ENCODE measurements around the gene NXNL1.

NXNL1 gene

DNA sequence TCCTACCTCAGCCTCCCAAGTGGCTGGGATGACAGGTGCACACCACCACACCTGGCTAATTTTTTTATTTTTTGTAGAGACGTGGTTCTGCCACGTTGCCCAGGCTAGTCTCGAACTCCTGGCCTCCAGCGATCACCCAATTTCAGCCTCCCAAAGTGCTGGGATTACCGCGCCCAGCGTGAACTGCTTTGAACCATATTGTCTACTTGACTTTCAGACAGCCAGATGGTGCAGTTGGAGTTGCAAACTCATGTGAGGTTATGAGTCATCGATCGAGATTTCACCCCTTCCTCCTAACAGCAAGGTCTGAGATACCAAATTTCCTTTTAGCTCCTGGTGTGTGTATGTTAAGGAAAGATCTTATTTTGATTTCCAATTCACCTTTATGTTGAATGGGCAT, 12.3 kb upstream of the NXNL1 start:
- TF ChIP-seq, protein P1, sequence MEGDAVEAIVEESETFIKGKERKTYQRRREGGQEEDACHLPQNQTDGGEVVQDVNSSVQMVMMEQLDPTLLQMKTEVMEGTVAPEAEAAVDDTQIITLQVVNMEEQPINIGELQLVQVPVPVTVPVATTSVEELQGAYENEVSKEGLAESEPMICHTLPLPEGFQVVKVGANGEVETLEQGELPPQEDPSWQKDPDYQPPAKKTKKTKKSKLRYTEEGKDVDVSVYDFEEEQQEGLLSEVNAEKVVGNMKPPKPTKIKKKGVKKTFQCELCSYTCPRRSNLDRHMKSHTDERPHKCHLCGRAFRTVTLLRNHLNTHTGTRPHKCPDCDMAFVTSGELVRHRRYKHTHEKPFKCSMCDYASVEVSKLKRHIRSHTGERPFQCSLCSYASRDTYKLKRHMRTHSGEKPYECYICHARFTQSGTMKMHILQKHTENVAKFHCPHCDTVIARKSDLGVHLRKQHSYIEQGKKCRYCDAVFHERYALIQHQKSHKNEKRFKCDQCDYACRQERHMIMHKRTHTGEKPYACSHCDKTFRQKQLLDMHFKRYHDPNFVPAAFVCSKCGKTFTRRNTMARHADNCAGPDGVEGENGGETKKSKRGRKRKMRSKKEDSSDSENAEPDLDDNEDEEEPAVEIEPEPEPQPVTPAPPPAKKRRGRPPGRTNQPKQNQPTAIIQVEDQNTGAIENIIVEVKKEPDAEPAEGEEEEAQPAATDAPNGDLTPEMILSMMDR (IDR thresholded peaks at IDR 0.05): no peak
- H3K4me3 ChIP-seq: no peak overlapping the region
- peak overlapping the region in 1 of 2 donors; percentile 34 for H3K27ac ChIP-seq
- no peak for DNase-seq (ENCODE audit: low spot score)

DNA sequence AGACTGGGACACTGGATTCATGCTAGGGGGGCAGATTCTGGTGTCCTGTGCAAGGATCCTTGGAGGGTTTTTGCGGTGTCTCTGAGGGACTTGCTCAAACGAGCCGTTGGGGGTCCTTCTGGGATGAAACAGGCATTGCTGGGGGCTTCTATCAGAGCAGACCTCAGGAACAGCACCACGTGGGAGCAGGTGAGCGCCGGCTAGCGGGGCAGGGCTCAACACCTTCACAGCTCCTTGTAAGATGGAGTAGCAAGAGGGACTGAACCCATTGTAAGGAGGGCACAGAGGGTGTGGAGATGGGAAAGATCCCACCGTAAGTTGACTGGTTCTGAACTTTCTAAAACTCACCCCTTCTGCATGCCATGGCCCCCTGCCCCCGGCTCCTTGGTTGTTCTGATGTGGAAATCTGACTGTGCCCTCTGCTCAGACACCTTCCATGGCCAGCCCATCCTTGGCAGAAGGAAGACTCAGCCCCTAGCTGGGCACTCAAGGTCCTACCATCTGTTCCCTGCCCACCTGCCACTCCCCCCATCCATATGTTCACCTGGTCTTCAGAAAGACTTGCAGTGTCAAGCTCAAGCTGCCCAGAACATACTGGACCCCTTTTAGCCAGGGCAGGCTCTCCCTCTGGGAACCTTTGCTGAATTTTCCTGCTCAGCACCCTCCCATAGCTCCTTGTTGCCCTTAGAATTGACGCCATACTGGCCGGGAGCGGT, 10.8 kb upstream of the NXNL1 start:
- DNase-seq (ENCODE audit: low spot score): no peak
- TF ChIP-seq, protein P1 (IDR thresholded peaks at IDR 0.05): no peak
- H3K4me3 ChIP-seq: peak overlapping the region; percentile 84
- peak overlapping the region in 1 of 2 donors; percentile 97 for H3K27ac ChIP-seq

DNA sequence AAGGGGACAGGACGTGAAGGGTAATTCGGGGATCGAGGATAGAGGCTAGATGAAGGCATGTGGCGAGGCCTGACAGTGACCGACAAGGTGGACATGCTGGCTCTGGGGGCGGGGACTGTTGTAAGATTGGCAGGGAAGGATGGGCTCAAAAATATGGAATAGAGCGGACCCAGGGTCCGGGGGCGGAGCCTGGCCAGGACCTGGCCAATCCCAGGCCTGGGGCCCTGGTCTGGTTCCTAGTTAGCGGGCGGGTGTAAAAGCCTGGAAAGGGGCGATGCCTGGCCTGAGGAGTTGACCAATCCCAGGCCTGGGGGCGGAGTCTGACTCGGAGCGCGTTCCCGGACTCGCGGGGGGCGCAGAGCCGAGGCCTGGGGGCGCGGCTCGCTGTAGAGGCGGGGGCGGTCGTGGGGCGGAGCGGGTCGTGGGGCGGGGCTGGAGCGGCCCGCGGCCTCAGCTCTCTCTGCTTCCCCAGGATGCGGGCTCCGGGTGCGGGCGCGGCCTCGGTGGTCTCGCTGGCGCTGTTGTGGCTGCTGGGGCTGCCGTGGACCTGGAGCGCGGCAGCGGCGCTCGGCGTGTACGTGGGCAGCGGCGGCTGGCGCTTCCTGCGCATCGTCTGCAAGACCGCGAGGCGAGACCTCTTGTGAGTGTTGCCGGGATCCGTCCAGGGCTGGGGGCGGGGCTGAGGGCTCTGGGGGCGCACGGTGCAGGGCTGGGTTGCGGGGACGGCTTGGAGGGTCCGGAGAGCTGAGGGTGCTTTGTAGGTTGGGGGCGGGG, 9.5 kb upstream of the NXNL1 start, which contains the start of gene SLC27A1:
Gene SLC27A1, plus strand, starts transcription at position 457 of the 774 bp plus-strand sequence. Its CDS starts 17 bp downstream, at position 474.
- Histone ChIP-seq H3K4me3 (peak within 1 kb of the TSS; percentile 84), H3K27ac (peak within 1 kb of the TSS; percentile 84 to 97)
- peak; percentile 100 for DNase-seq (ENCODE audit: low spot score)
- TF ChIP-seq, protein P1 (IDR thresholded peaks at IDR 0.05): no peak

DNA sequence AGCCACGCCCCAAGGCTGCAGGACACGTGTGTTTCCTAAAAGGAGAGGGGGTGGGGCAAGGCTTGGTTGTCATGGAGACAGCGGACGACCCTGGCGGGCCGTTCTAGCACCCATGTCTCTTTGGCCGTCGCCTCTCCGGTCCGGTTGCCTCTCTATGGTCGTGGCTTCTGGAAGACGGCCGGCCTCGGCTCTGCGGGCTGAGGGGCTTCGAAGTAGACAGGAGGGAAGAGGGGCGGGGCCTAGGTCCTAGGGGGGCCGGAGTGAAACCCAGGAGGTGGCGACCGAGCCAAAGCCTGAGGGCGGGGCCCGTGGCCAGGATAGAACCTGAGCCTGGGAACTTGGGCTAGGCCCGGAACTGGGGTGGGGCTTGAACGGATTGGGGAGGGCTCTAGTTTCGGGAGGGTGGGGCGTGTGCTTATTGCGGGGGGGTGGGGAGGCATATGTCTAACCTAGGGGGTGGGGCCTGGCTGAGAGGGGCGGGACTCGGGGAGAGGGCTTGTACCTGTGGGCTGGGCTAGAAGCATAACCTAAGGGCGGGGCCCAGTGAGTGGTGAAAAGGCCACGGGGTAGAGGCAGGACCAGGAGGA, 8.8 kb upstream of the NXNL1 start:
- H3K27ac ChIP-seq: peak overlapping the region; percentile 84 to 97
- H3K4me3 ChIP-seq: peak overlapping the region; percentile 84
- DNase-seq (ENCODE audit: low spot score): peak; percentile 98
- TF ChIP-seq, protein P1 (IDR thresholded peaks at IDR 0.05): no peak

DNA sequence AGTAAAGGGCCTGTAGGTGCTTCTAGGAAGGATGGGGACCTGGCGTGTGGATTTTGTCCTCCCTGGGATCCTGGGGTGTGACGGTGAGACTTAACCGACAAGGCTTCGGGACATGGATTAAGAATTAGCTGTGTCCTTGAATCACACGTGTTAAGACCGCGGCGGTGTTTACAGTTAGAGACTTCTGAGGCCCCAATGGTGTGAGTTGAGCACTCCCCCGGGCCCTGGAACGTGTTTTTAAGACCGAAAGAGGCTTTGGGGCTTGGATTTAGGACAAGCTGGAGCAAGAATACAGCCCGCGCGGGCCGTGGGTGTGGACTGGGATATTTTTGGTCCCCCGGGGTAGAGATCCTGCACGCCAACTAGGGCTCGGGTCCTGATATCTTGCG, 8.4 kb upstream of the NXNL1 start:
- Histone ChIP-seq H3K4me3 (peak overlapping the region; percentile 84), H3K27ac (peak overlapping the region; percentile 84 to 97)
- no peak for DNase-seq (ENCODE audit: low spot score)
- TF ChIP-seq, protein P1 (IDR thresholded peaks at IDR 0.05): no peak

DNA sequence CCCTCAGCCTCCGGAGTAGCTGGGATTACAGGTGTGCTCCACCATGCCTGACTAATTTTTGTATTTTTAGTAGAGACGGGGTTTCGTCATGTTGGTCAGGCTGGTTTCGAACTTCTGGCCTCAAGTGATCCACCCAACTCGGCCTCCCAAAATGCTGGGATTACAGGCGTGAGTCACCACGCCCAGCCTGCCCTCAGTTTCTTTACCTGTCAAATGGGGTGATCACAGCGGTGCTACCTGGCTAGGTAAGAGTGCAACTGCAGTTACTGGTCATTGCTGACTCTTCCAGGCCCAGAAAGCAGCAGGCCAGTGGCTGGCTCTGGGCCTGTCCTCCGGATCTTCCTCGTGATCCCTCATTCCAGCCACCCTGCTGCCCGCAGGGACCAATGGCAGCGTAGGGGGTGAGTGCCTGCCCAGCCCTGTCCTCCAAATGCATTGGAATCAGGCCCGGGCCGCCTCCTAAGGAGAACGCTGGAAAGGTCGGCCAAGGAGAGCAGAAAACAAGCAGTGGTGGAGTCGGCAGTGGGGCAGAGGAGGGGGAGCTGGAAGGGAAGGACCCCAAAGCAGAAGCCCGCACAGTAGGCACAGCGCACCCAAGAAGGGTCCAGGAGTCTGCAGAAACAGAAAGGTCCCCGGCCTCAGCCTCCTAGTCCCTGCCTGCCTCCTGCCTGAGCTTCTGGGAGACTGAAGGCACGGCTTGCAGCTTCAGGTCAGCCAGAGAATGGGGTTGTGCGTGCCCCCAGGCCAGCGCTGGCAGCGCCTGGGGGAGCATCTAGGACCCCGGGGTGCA, 7.8 kb upstream of the NXNL1 start:
- Histone ChIP-seq H3K27ac (peak overlapping the region; percentile 84 to 97), H3K4me3 (peak overlapping the region; percentile 84)
- peak; percentile 84 for DNase-seq (ENCODE audit: low spot score)

More for the DNA sequence above, 7.8 kb upstream of the NXNL1 start:
- TF ChIP-seq, protein P1 (IDR thresholded peaks at IDR 0.05): no peak
